Anterior cingulate cortex (tissue), 58 donors: ENCODE results near the gene DIS3L2.
"Not testable (repeated sequence)": the region's sequence is repeated elsewhere in the genome, so short reads cannot be mapped to it uniquely, and the experiment has no call there.

ENCODE experiments used
- DNase-seq, 58 donors: peaks; one replicate each; lab custom pipeline; 2025; lab: John Stamatoyannopoulos, UW

Gene DIS3L2

GRCh38 chr2:232001073-232001472 lies 39.6 kb downstream of the DIS3L2 start:
- no peak for DNase-seq

GRCh38 chr2:232006253-232006652 lies 44.7 kb downstream of the DIS3L2 start:
- DNase-seq, result no peak

- no peak for DNase-seq
Measured at GRCh38 chr2:232008907-232009638, 47.6 kb downstream of the DIS3L2 start.

DNA sequence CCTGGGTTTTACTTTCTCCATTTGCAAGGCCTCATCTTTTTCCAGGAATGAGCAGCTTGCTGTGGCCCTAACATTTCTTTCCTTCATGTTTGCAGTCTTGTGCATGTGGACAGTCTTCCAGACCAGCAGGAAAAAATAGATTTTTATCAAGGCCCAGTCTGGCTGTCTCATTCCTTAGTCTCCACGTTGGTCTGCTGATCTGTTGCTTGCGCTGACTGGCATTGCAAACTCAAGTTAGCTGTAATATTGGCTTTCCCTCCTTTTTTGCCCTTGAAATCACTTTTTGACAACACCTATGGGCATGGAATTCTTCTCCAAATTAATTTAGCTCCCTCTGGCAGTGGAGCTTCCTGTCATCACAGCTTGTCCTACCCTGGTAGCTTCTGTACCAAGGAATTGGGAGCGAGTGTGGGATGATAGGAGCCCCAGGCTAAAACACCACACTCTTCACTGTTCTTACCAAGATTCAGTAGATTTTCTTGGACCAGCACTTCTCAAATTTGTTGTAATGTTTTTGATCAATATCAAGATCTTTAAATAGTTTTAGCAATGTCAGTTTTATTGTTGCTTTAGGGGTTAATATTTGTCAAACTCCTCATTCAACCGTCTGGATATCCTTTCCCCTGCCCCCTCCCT lies 48.2 kb downstream of the DIS3L2 start:
- DNase-seq, result no peak

- no peak for DNase-seq
Measured at GRCh38 chr2:232013701-232014353, 52.3 kb downstream of the DIS3L2 start.

- no peak for DNase-seq
Measured at GRCh38 chr2:232014681-232015080, 53.2 kb downstream of the DIS3L2 start.

DNA sequence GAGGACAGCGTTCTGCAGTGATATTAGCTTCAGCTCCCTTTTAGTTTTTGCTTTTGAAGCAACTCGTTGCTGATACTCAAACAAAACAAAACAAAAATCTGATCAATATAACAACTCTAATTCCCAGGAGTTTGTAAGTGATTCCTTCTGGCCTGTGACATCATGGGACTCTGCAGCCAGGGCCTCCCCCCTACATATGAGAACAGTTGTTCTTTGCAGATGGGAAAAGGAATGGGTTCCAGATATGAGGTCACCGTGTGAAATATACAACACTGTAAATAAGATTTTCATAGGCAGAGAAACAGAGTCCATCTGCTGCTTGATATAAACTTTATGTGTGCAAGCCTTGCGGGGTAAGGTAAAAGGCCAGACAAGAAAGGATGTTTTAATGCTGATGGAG lies 56.7 kb downstream of the DIS3L2 start:
- no peak for DNase-seq

GRCh38 chr2:232022718-232023117 lies 61.2 kb downstream of the DIS3L2 start:
- no peak for DNase-seq

- no peak for DNase-seq
Measured at GRCh38 chr2:232023426-232023825, 61.9 kb downstream of the DIS3L2 start.

- DNase-seq, result no peak
Measured at GRCh38 chr2:232024457-232024856, 62.9 kb downstream of the DIS3L2 start.

- DNase-seq, result no peak
Measured at GRCh38 chr2:232026910-232027309, 65.4 kb downstream of the DIS3L2 start.

GRCh38 chr2:232027530-232027929 lies 66.0 kb downstream of the DIS3L2 start:
- no peak for DNase-seq

DNA sequence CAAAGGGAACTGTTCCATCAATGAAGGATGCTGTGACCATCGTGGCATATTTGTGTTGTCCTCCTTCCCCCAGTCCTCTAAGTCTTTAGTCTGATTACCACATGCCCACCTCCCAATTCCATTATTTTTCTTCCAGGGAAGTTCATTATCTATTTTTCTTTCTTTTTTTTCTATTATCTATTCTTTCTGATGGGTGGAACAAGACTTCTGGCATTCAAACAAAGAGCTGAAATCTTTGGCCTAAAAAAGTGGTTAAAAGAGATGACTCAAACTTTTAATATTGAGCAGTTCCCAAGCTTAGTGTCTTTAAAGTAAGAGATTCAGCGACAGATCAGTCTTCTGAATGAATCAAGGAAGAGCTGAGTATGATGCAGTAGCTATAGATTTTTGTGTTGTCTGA lies 66.6 kb downstream of the DIS3L2 start:
- DNase-seq, result no peak

GRCh38 chr2:232028631-232029030 lies 67.1 kb downstream of the DIS3L2 start:
- no peak for DNase-seq

DNA sequence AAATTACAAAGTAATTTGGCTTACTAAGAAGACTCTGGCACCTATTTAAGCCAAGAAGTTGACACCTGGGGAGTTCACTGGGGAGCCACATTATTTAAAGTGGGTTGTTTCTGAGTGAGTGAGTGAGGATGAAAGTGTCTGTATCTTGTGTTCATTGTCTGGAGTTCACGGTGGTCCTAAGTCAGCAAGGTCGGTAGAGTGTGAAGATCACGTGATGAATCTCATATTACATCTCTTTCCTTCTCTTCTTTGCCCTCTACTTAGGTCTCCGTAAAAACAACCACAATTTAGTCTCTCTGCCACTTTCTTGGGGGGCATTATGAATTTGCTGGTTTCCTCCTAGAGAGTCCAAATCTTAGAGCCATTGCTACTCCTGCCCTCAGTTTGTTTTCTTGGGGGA lies 67.8 kb downstream of the DIS3L2 start:
- DNase-seq, result no peak

DNA sequence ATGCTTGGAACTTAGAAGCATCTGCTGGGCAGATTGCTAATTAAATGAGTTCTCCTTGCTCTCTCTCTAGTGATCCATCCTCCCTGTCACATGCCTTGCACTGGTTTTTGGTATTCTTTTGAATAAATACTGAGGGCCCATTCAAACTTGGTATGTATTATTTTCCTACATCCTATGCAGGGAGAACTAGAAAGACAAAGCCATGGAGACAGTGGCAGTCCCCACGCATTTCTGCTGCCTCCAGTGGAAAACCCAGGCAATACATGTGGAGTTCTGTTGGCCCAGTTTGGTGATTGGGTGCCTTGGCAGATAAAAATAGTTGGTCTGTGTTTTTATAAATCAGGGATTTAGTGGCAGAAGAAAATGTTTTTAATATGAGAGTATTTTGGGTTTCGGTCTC lies 68.7 kb downstream of the DIS3L2 start:
- no peak for DNase-seq

GRCh38 chr2:232035292-232035691 lies 73.8 kb downstream of the DIS3L2 start:
- DNase-seq, result not testable (repeated sequence)

GRCh38 chr2:232036876-232037275 lies 75.4 kb downstream of the DIS3L2 start:
- DNase-seq, result not testable (repeated sequence)

DNA sequence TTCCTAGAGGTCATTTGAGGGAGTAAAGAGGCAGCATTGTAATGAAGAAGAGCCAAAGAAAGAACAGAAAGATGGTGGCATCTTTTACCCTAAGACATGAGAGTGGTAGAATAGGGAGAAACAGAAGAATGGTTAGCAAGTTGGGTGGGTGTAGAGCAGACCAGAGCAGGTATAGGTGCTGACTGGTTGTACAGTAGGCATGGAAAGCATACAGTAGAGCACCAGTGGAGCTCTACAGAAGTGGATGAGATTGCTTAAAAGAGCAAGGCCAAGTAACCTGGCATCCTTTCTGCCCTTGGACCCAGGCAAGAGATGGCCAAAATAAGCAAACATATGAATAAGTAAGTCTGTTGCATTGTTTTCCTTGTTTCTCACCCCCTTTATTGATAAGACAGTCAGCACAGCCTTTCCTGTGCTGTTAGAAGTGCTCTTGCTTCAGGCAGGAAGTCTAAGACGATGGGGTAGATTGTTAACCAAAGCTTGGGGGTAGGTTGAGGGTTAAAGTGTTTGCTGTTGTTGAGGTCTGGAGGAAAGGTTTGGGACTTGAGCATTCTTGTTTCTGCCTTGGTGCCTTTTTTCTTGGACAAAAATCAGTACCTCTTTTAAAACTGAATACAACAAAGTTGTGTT lies 76.9 kb downstream of the DIS3L2 start:
- DNase-seq, result no peak

GRCh38 chr2:232038881-232039485 lies 77.5 kb downstream of the DIS3L2 start:
- no peak for DNase-seq
